Mesendoderm (in vitro differentiated cells): ENCODE measurements around the gene PPOX.

Source experiments
- DNase-seq: peaks from one replicate; pipeline ENCODE4 v3.0.0; 2013
- H2AK5ac ChIP-seq: 2 replicates; pipeline ENCODE4 v1.6.1; 2013; ENCODE audit warnings: low read length, inconsistent platforms
- H2BK120ac ChIP-seq: 2 replicates; pipeline ENCODE4 v1.6.1; 2013; ENCODE audit warnings: low read depth, mild to moderate bottlenecking, low read length, moderate library complexity, mixed read lengths
- H2BK15ac ChIP-seq: replicated peaks from 2 replicates; pipeline ENCODE4 v1.6.1; 2013; ENCODE audit warnings: low read depth, mild to moderate bottlenecking, moderate library complexity
- H2BK5ac ChIP-seq: 2 replicates; pipeline ENCODE4 v1.6.1; 2013; ENCODE audit warnings: low read length, inconsistent platforms
- H3K18ac ChIP-seq: 2 replicates; pipeline ENCODE4 v1.6.1; 2013; ENCODE audit warnings: mild to moderate bottlenecking, low read length, mixed read lengths
- H3K23ac ChIP-seq: one replicate; pipeline ENCODE4 v1.6.1; 2013; ENCODE audit warnings: low read length
- H3K27ac ChIP-seq: 2 replicates; pipeline ENCODE4 v1.5.1; 2013; ENCODE audit warnings: low read depth, mild to moderate bottlenecking, inconsistent platforms, low read length, moderate library complexity
- H3K27me3 ChIP-seq: 2 replicates; pipeline ENCODE4 v1.6.1; 2013; ENCODE audit warnings: low read length, control low read depth, mild to moderate bottlenecking, inconsistent platforms; ENCODE audit not compliant: insufficient read depth, poor library complexity
- H3K36me3 ChIP-seq: 2 replicates; pipeline ENCODE4 v1.6.1; 2013; ENCODE audit warnings: low read length, inconsistent platforms; ENCODE audit not compliant: control insufficient read depth, insufficient read depth
- H3K4ac ChIP-seq: one replicate; pipeline ENCODE4 v1.6.1; 2013; ENCODE audit warnings: low read depth, mild to moderate bottlenecking, low read length, moderate library complexity
- H3K4me1 ChIP-seq: 2 replicates; pipeline ENCODE4 v1.6.1; 2013; ENCODE audit warnings: low read depth, low read length, inconsistent platforms; ENCODE audit not compliant: control insufficient read depth
- H3K4me2 ChIP-seq: 2 replicates; pipeline ENCODE4 v1.6.1; 2013; ENCODE audit warnings: low read length
- H3K4me3 ChIP-seq: 2 replicates; pipeline ENCODE4 v1.5.1; 2013; ENCODE audit warnings: mild to moderate bottlenecking, low read length
- H3K56ac ChIP-seq: one replicate; pipeline ENCODE4 v1.6.1; 2013; ENCODE audit warnings: low read length
- H3K79me1 ChIP-seq: 2 replicates; pipeline ENCODE4 v1.6.1; 2013; ENCODE audit warnings: low read length, inconsistent platforms
- H3K79me2 ChIP-seq: 2 replicates; pipeline ENCODE4 v1.6.1; 2013; ENCODE audit warnings: mild to moderate bottlenecking, low read length; ENCODE audit not compliant: control insufficient read depth, insufficient read depth
- H3K9ac ChIP-seq: 2 replicates; pipeline ENCODE4 v1.6.1; 2013; ENCODE audit warnings: low read length, inconsistent platforms
- H4K5ac ChIP-seq: one replicate; pipeline ENCODE4 v1.6.1; 2013; ENCODE audit warnings: low read length
- H4K8ac ChIP-seq: one replicate; pipeline ENCODE4 v1.6.1; 2013; ENCODE audit warnings: low read depth, mild to moderate bottlenecking, control low read depth, low read length, moderate library complexity
- WGBS: extraction: QIAGEN DNeasy Blood & Tissue Kit; methylation state at CpG from one replicate; pipeline ENCODE4 v1.1.7; 2013; ENCODE audit warnings: low lambda C conversion rate, missing lambda C conversion rate; ENCODE audit not compliant: insufficient coverage; ENCODE audit errors: extremely low coverage; 5-methylcytosine and 5-hydroxymethylcytosine counted together

The PPOX gene

GRCh38 chr1:161132410-161133219, 33.6 kb upstream of the PPOX start, which contains the start of gene DEDD:
DEDD (minus strand) TSS chr1:161132667; CDS start chr1:161124462, 8,205 bp downstream.
- H3K18ac ChIP-seq, result peak within 1 kb of the TSS; percentile 94
- H3K79me2 ChIP-seq, result peaks cover 42% of the 10 kb centered on the region
- H3K9ac ChIP-seq, result peak within 1 kb of the TSS; percentile 80
- H2BK120ac ChIP-seq, result peak within 1 kb of the TSS; percentile 91
- no peak within 1 kb of the TSS for H2BK15ac ChIP-seq
- peak within 1 kb of the TSS; percentile 14 for H4K8ac ChIP-seq
- H3K27me3 ChIP-seq, result no peaks in the 10 kb centered on the region
- peak within 1 kb of the TSS; percentile 85 for H2BK5ac ChIP-seq
- H3K4ac ChIP-seq, result peak within 1 kb of the TSS; percentile 76
- peak within 1 kb of the TSS; percentile 11 for H2AK5ac ChIP-seq
- no peak within 1 kb of the TSS for H4K5ac ChIP-seq
- DNase-seq, result peak; percentile 100
- H3K4me3 ChIP-seq, result peak within 1 kb of the TSS; percentile 81
- peaks cover 16% of the 10 kb centered on the region for H3K79me1 ChIP-seq
- H3K36me3 ChIP-seq, result peaks cover 2% of the 10 kb centered on the region
- WGBS, result no CpG with 5 or more reads among the region's 68 CpGs
- peak within 1 kb of the TSS; percentile 4 for H3K23ac ChIP-seq
- H3K56ac ChIP-seq, result peak within 1 kb of the TSS; percentile 84
- H3K4me1 ChIP-seq, result peaks cover 11% of the 10 kb centered on the region
- peak within 1 kb of the TSS; percentile 88 for H3K4me2 ChIP-seq
- H3K27ac ChIP-seq, result peak within 1 kb of the TSS; percentile 98

DNA sequence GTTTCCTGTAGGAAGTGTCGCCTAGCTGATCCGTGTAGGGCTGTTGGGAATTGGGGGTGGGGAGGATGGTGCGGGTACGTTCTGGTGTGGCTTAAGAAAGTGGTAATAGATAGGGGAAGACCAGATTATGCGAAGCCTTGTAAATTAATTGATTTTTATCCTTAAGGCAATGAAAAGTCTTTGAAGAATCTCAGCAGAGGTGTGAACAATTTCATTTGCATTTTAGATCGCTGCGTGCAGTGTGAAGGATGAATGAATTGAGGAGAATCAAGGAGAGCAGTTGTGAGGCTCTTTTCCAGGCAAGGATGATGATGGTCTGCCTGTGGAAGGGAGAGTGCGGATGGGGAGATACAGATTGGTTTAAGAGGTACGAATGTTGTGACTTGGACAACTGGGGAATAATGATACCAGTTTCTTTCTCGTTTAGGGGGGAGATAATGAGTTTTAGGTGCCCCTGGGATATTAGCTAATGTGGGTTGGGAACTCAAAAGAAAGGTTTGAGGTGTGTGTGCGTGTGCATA, 32.9 kb upstream of the PPOX start:
- no peaks in the 10 kb centered on the region for H3K27me3 ChIP-seq
- peak overlapping the region; percentile 82 for H3K18ac ChIP-seq
- peak overlapping the region; percentile 4 for H3K23ac ChIP-seq
- peak overlapping the region; percentile 66 for H2BK5ac ChIP-seq
- H2BK15ac ChIP-seq, result no peak overlapping the region
- peak overlapping the region; percentile 76 for H3K4ac ChIP-seq
- H3K4me2 ChIP-seq, result peak overlapping the region; percentile 88
- peak overlapping the region; percentile 80 for H3K9ac ChIP-seq
- no peak overlapping the region for H2BK120ac ChIP-seq
- peak overlapping the region; percentile 84 for H3K56ac ChIP-seq
- H2AK5ac ChIP-seq, result peak overlapping the region; percentile 16
- H3K79me2 ChIP-seq, result peaks cover 36% of the 10 kb centered on the region
- peaks cover 11% of the 10 kb centered on the region for H3K4me1 ChIP-seq
- peak overlapping the region; percentile 98 for H3K27ac ChIP-seq
- H3K36me3 ChIP-seq, result peaks cover 1% of the 10 kb centered on the region
- H4K5ac ChIP-seq, result no peak overlapping the region
- DNase-seq, result no peak
- peak overlapping the region; percentile 75 for H3K4me3 ChIP-seq
- no CpG with 5 or more reads among the region's 11 CpGs for WGBS
- peak overlapping the region; percentile 14 for H4K8ac ChIP-seq
- H3K79me1 ChIP-seq, result peaks cover 12% of the 10 kb centered on the region

DNA sequence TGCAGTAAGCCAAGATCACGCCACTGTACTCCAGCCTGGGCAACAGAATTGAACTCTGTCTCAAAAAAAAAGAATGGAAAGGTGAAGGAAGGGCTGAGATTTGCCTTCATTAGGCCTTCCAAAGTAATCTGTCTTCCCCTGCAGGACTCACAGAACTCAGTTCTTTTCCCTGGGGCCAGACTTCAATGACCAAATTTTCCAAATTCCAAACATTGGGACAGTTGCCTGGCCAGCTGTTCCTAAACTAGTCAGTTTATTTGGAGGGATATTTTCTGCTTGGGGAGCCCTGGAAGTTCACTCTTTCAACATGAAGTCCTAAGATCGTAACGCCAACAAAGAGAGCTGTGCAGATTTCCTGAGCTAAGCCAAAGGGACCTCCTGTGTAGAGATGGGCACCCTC, 28.3 kb upstream of the PPOX start:
- Histone ChIP-seq H2BK15ac (no peak overlapping the region), H3K4me1 (no peaks in the 10 kb centered on the region), H2BK5ac (no peak overlapping the region), H3K9ac (no peak overlapping the region), H3K4me2 (no peak overlapping the region), H2BK120ac (no peak overlapping the region), H3K79me1 (peaks cover 2% of the 10 kb centered on the region), H2AK5ac (no peak overlapping the region), H3K4ac (no peak overlapping the region), H3K79me2 (peaks cover 6% of the 10 kb centered on the region), H3K27ac (no peak overlapping the region), H3K4me3 (no peak overlapping the region), H4K5ac (no peak overlapping the region), H4K8ac (no peak overlapping the region), H3K36me3 (no peaks in the 10 kb centered on the region), H3K56ac (no peak overlapping the region), H3K23ac (no peak overlapping the region), H3K18ac (no peak overlapping the region), H3K27me3 (no peaks in the 10 kb centered on the region)
- peak; percentile 30 for DNase-seq
- WGBS, result no CpG with 5 or more reads among the region's 3 CpGs

- no peak for DNase-seq
- Histone ChIP-seq H3K23ac (no peak overlapping the region), H3K27ac (no peak overlapping the region), H3K4me3 (no peak overlapping the region), H3K9ac (no peak overlapping the region), H3K79me2 (peaks cover 6% of the 10 kb centered on the region), H3K56ac (no peak overlapping the region), H3K79me1 (peaks cover 2% of the 10 kb centered on the region), H3K36me3 (no peaks in the 10 kb centered on the region), H3K4ac (no peak overlapping the region), H2BK5ac (no peak overlapping the region), H3K18ac (no peak overlapping the region), H2BK120ac (no peak overlapping the region), H2BK15ac (no peak overlapping the region), H4K5ac (no peak overlapping the region), H2AK5ac (no peak overlapping the region), H3K27me3 (no peaks in the 10 kb centered on the region), H3K4me1 (no peaks in the 10 kb centered on the region), H3K4me2 (no peak overlapping the region), H4K8ac (no peak overlapping the region)
- no CpG with 5 or more reads among the region's 1 CpG for WGBS
These were observed 27.8 kb upstream of the PPOX start for GRCh38 chr1:161138431-161138830.

GRCh38 chr1:161139766-161140165, 26.5 kb upstream of the PPOX start:
- no peak overlapping the region for H3K4me2 ChIP-seq
- H2AK5ac ChIP-seq, result no peak overlapping the region
- no peaks in the 10 kb centered on the region for H3K79me1 ChIP-seq
- H2BK5ac ChIP-seq, result no peak overlapping the region
- no CpG with 5 or more reads among the region's 1 CpG for WGBS
- H2BK120ac ChIP-seq, result no peak overlapping the region
- H4K5ac ChIP-seq, result no peak overlapping the region
- H3K27me3 ChIP-seq, result no peaks in the 10 kb centered on the region
- H3K56ac ChIP-seq, result no peak overlapping the region
- H2BK15ac ChIP-seq, result no peak overlapping the region
- no peaks in the 10 kb centered on the region for H3K4me1 ChIP-seq
- DNase-seq, result peak; percentile 60
- H3K27ac ChIP-seq, result no peak overlapping the region
- no peak overlapping the region for H3K18ac ChIP-seq
- no peaks in the 10 kb centered on the region for H3K36me3 ChIP-seq
- no peak overlapping the region for H3K23ac ChIP-seq
- H3K9ac ChIP-seq, result no peak overlapping the region
- H3K79me2 ChIP-seq, result peaks cover 4% of the 10 kb centered on the region
- no peak overlapping the region for H3K4me3 ChIP-seq
- H3K4ac ChIP-seq, result no peak overlapping the region
- no peak overlapping the region for H4K8ac ChIP-seq
